K562 (cell line): ENCODE results near the gene TULP4. TPM values are rescaled to one million over a fixed set of nuclear protein-coding genes. Genes with fewer than 3 reads are reported as not detected.

Experiments
- ATAC-seq: fragments of 200-7000 bp; cut with Tn5 transposase; 3 replicates; pipeline ENCODE4 v1.9.1; 2020; ENCODE audit warnings: moderate library complexity
- BruUV-seq: library from RNA; stranded (reverse); fragments of 400-500 nt; replicated peaks from 2 replicates; lab custom pipeline; 2021; lab: Mats Ljungman, UMichigan
- CTCF ChIA-PET: fragments of 300-600 bp; formaldehyde crosslinking; extraction: SDS; loops from one replicate; lab custom pipeline; 2021; ENCODE audit warnings: low intra/inter-chr PET ratio; lab: Yijun Ruan, JAX
- POLR2A ChIA-PET: fragments of 300-600, 350-650 bp; sonication (Branson Sonifier 250); formaldehyde crosslinking; extraction: SDS; loops from one replicate; lab custom pipeline; 2021; ENCODE audit warnings: antibody characterized with exemption, inconsistent platforms; lab: Yijun Ruan, JAX
- DNase-seq, 4 experiments: peaks; one replicate each; pipeline versions ENCODE4 v3.0.0 to v3.0.0-alpha.2; 2011 to 2018; ENCODE audit warnings: low spot score in 3 of 4, mixed read lengths in 3 of 4; ENCODE audit errors: extremely low read depth in 1 of 4
- FAIRE-seq: peaks from 2 replicates; lab custom pipeline; 2011; peaks lifted over from hg19 to GRCh38; lab: Jason Lieb, UNC
- H2AFZ ChIP-seq: 2 replicates; pipeline ENCODE4 v1.6.0; 2011; ENCODE audit warnings: low read depth, low read length, control low read depth, inconsistent platforms
- H3K27ac ChIP-seq: fragments of 200-600 bp; 3 replicates; pipeline ENCODE4 v1.8.0; 2011; ENCODE audit warnings: low read depth, mild to moderate bottlenecking, control low read depth, inconsistent platforms, low read length, moderate library complexity, mixed read lengths; ENCODE audit errors: extremely low read depth
- H3K27me3 ChIP-seq, 2 experiments: fragments of 300-600 bp in 1 of 2; 2 replicates in 1 of 2; 3 replicates in 1 of 2; pipeline versions ENCODE4 v1.6.0 to v1.8.0; 2011; ENCODE audit warnings: inconsistent platforms in 2 of 2, low read length in 2 of 2, mild to moderate bottlenecking in 1 of 2, mixed read lengths in 1 of 2, moderate library complexity in 1 of 2; ENCODE audit not compliant: control insufficient read depth in 2 of 2, insufficient read depth in 2 of 2
- H3K36me3 ChIP-seq: fragments of 300-600 bp; 3 replicates; pipeline ENCODE4 v1.8.0; 2011; ENCODE audit warnings: mild to moderate bottlenecking, low read length, inconsistent platforms; ENCODE audit not compliant: control insufficient read depth, insufficient read depth
- H3K4me1 ChIP-seq, 2 experiments: fragments of 200-600 bp in 1 of 2; replicated peaks in 1 of 2; 2 replicates in 1 of 2; 3 replicates in 1 of 2; pipeline versions ENCODE4 v1.5.1 to v1.8.0; 2011; ENCODE audit warnings: inconsistent platforms in 2 of 2, low read length in 2 of 2, mild to moderate bottlenecking in 1 of 2, mixed read lengths in 1 of 2, moderate library complexity in 1 of 2; ENCODE audit not compliant: control insufficient read depth in 2 of 2, insufficient read depth in 2 of 2
- H3K4me2 ChIP-seq: 2 replicates; pipeline ENCODE4 v1.6.1; 2011; ENCODE audit warnings: low read length, control low read depth, inconsistent platforms, mixed read lengths; ENCODE audit not compliant: insufficient read depth
- H3K4me3 ChIP-seq: fragments of 200-600 bp; sonication (generic), shearing (Covaris generic); 2 replicates; pipeline ENCODE4 v1.5.1; 2016; ENCODE audit warnings: control low read depth, inconsistent platforms
- H3K79me2 ChIP-seq: fragments of 200-600 bp; 3 replicates; pipeline ENCODE4 v1.8.0; 2011; ENCODE audit warnings: low read length, inconsistent platforms; ENCODE audit not compliant: control insufficient read depth, insufficient read depth
- H3K9ac ChIP-seq, 2 experiments: 2 replicates each; pipeline versions ENCODE4 v1.6.0 to v1.6.1; 2011; ENCODE audit warnings: low read depth in 2 of 2, low read length in 2 of 2, control low read depth in 1 of 2, inconsistent platforms in 1 of 2, mild to moderate bottlenecking in 1 of 2, mixed read lengths in 1 of 2; ENCODE audit not compliant: insufficient read depth in 1 of 2
- H3K9me1 ChIP-seq: one replicate; pipeline ENCODE4 v1.6.0; 2011; ENCODE audit warnings: inconsistent platforms, mild to moderate bottlenecking, low read length, moderate library complexity; ENCODE audit not compliant: control insufficient read depth, insufficient read depth
- H3K9me3 ChIP-seq: replicated peaks from 2 replicates; pipeline ENCODE4 v1.5.1; 2011; ENCODE audit warnings: low read depth, low read length, inconsistent platforms; ENCODE audit not compliant: control insufficient read depth, insufficient read depth
- H4K20me1 ChIP-seq: replicated peaks from 2 replicates; pipeline ENCODE4 v1.6.1; 2011; ENCODE audit warnings: low read length, inconsistent platforms, mixed read lengths; ENCODE audit not compliant: control insufficient read depth, insufficient read depth
- AFF4 ChIP-seq: sonication (generic); formaldehyde crosslinking; IDR thresholded peaks from 2 replicates; pipeline ENCODE4 v1.8.0; 2023; ENCODE audit warnings: mild to moderate bottlenecking, missing genetic modification reagents
- E4F1 ChIP-seq: fragments of 250-450 bp; sonication (Bioruptor Pico); IDR thresholded peaks from 2 replicates; pipeline ENCODE4 v1.5.0; 2021; ENCODE audit warnings: mild to moderate bottlenecking, borderline replicate concordance
- HDAC8 ChIP-seq: fragments of 450-650 bp; IDR thresholded peaks from 2 replicates; pipeline ENCODE4 v1.6.1; 2016; ENCODE audit warnings: mild to moderate bottlenecking, missing genetic modification characterization, moderate library complexity, missing compliant biosample characterization
- MTF1 ChIP-seq: fragments of 250-450 bp; sonication (Bioruptor Pico); IDR thresholded peaks from 2 replicates; pipeline ENCODE4 v1.9.0; 2021; ENCODE audit warnings: moderate library complexity, mild to moderate bottlenecking, inconsistent platforms, borderline replicate concordance
- POLR2AphosphoS2 ChIP-seq: IDR thresholded peaks from 2 replicates; pipeline ENCODE4 v1.6.1; 2012; ENCODE audit warnings: low read length, improper control_type of control experiment
- PTTG1 ChIP-seq: fragments of 450-650 bp; IDR thresholded peaks from 2 replicates; pipeline ENCODE4 v1.6.1; 2016; ENCODE audit warnings: low read depth, mild to moderate bottlenecking, missing genetic modification characterization, missing compliant biosample characterization
- SP1 ChIP-seq: sonication (generic); formaldehyde crosslinking; IDR thresholded peaks from 2 replicates; pipeline ENCODE4 v1.8.1; 2022; ENCODE audit warnings: mild to moderate bottlenecking, missing genetic modification reagents
- SRSF9 ChIP-seq: fragments of 200-400 bp; formaldehyde crosslinking; IDR thresholded peaks from 2 replicates; pipeline ENCODE4 v1.6.1; 2017; ENCODE audit warnings: low read depth, low read length, borderline replicate concordance
- ZNF124 ChIP-seq: sonication (generic); formaldehyde crosslinking; IDR thresholded peaks from 2 replicates; pipeline ENCODE4 v1.8.1; 2022; ENCODE audit warnings: missing genetic modification reagents
- ZNF140 ChIP-seq: fragments of 250-450 bp; sonication (Bioruptor Pico); IDR thresholded peaks from 2 replicates; pipeline ENCODE4 v1.8.0; 2021; ENCODE audit warnings: moderate library complexity, mild to moderate bottlenecking, inconsistent platforms
- ZNF184 ChIP-seq: sonication (generic); formaldehyde crosslinking; IDR thresholded peaks from 2 replicates; pipeline ENCODE4 v1.5.0; 2020; ENCODE audit warnings: missing genetic modification reagents
- ZNF431 ChIP-seq: sonication (generic); formaldehyde crosslinking; IDR thresholded peaks from 2 replicates; pipeline ENCODE4 v1.8.0; 2022; ENCODE audit warnings: mild to moderate bottlenecking, missing genetic modification reagents
- WGBS: fragments of 100-300 bp; shearing (Covaris generic); methylation state at CpG from one replicate; pipeline ENCODE4 v1.1.6; 2016; ENCODE audit warnings: low coverage, mixed read lengths; ENCODE audit not compliant: insufficient coverage; ENCODE audit errors: missing lambda C conversion rate; 5-methylcytosine and 5-hydroxymethylcytosine counted together
- in situ Hi-C: fragments of 300-500 bp; cut with MboI; formaldehyde crosslinking; loops from 4 replicates; pipeline ENCODE4 v1.15.0; 2018; ENCODE audit warnings: inconsistent platforms, mixed read lengths
- intact Hi-C: fragments of 100-400 bp; cut with micrococcal nuclease; formaldehyde crosslinking; loops from 2 replicates; pipeline ENCODE4 v1.14.2; 2022
- polyA plus RNA-seq, 8 experiments: library from polyadenylated mRNA; depleted of rRNA in 4 of 8; stranded (reverse) in 5 of 8; unstranded in 3 of 8; fragments of >200 nt; fragmentation: Nextera tagmentation in 2 of 8; fragmentation: Illumina TruSeq in 1 of 8; extraction: Ambion mirVana in 2 of 8; extraction: Trizol in 1 of 8; gene quantifications; 2 replicates each; pipeline versions ENCODE4 v1.2.1 to v1.2.3, GENCODE V29; 2011 to 2014; ENCODE audit warnings: inconsistent platforms in 1 of 8, missing spikeins in 1 of 8
- total RNA-seq, 7 experiments: library from RNA; depleted of rRNA in 6 of 7; stranded (reverse); fragments of >200 nt in 6 of 7; fragmentation: Illumina TruSeq in 2 of 7; extraction: Trizol in 2 of 7; gene quantifications; 2 replicates each; pipeline versions ENCODE4 v1.2.1 to v1.2.3, GENCODE V29; 2011 to 2021; ENCODE audit warnings: low replicate concordance in 1 of 7
- TF ChIP-seq, protein P1 (sequence below): IDR thresholded peaks from 2 replicates; pipeline ENCODE4 v1.6.1; 2016; ENCODE audit warnings: missing genetic modification characterization, missing compliant biosample characterization
- TF ChIP-seq, protein P2 (sequence below): fragments of 450-650 bp; IDR thresholded peaks from 2 replicates; pipeline ENCODE4 v1.6.1; 2014; ENCODE audit warnings: low read depth, mild to moderate bottlenecking, moderate library complexity, borderline replicate concordance

TULP4 gene
- total and polyA plus RNA-seq, 9 of the 15 experiments (the other 6 are each of a cell fraction or from before 2014, with no cell fraction given): 1.2 to 50.4 (median 11.0) TPM

DNA sequence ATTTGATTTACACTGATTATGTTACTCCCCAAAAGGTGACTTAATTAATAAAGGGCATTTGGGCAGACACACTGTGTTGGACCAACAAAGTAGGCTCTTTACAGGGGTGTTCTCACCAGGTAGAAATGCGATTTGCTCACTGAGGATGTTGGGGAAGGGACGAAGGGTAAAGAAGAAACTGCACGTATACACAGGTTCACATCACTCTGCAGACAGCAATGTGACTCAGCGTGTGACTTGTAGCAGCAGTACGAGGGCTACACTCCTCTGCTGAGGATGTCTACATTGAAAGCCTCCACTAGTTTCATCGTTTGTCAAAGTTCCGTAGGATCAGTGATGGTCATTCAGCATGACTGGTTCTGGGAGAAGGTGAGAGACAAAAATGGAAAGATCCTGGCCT lies 194.9 kb downstream of the TULP4 start:
- CTCF ChIA-PET: interaction anchor here (0.7 kb wide), 1 partner anchor 465 kb away, joined by 3 read pairs; no protein-coding TSS in a partner anchor
- TF ChIP-seq SRSF9 (no peak), SP1 (CRISPR knock-in tag) (no peak), ZNF124 (CRISPR knock-in tag) (no peak), ZNF184 (CRISPR knock-in tag) (no peak), MTF1 (no peak), ZNF431 (CRISPR knock-in tag) (no peak), AFF4 (CRISPR knock-in tag) (no peak), POLR2AphosphoS2 (no peak), ZNF140 (CRISPR knock-in tag) (no peak), HDAC8 (no peak), E4F1 (CRISPR knock-in tag) (no peak), PTTG1 (tag) (no peak)
- TF ChIP-seq, protein P1, sequence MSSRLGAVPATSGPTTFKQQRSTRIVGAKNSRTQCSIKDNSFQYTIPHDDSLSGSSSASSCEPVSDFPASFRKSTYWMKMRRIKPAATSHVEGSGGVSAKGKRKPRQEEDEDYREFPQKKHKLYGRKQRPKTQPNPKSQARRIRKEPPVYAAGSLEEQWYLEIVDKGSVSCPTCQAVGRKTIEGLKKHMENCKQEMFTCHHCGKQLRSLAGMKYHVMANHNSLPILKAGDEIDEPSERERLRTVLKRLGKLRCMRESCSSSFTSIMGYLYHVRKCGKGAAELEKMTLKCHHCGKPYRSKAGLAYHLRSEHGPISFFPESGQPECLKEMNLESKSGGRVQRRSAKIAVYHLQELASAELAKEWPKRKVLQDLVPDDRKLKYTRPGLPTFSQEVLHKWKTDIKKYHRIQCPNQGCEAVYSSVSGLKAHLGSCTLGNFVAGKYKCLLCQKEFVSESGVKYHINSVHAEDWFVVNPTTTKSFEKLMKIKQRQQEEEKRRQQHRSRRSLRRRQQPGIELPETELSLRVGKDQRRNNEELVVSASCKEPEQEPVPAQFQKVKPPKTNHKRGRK (tag): no peak
- TF ChIP-seq, protein P2, sequence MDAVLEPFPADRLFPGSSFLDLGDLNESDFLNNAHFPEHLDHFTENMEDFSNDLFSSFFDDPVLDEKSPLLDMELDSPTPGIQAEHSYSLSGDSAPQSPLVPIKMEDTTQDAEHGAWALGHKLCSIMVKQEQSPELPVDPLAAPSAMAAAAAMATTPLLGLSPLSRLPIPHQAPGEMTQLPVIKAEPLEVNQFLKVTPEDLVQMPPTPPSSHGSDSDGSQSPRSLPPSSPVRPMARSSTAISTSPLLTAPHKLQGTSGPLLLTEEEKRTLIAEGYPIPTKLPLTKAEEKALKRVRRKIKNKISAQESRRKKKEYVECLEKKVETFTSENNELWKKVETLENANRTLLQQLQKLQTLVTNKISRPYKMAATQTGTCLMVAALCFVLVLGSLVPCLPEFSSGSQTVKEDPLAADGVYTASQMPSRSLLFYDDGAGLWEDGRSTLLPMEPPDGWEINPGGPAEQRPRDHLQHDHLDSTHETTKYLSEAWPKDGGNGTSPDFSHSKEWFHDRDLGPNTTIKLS: no peak

More for the DNA sequence above, 194.9 kb downstream of the TULP4 start:
- Histone ChIP-seq H3K27me3 (no peaks in the 10 kb centered on the region), H3K4me2 (no peak overlapping the region), H3K9me3 (no peaks in the 10 kb centered on the region), H3K79me2 (no peaks in the 10 kb centered on the region), H4K20me1 (no peaks in the 10 kb centered on the region), H3K36me3 (peaks cover 9% of the 10 kb centered on the region; the same call in 1 of the 3 replicates), H3K9ac (no peak overlapping the region), H3K9me1 (no peaks in the 10 kb centered on the region), H3K27ac (no peak overlapping the region), H3K4me3 (no peak overlapping the region), H2AFZ (no peak overlapping the region), H3K4me1 (peaks cover 0 to 4% of the 10 kb centered on the region in 2 experiments; a peak in 2 of 5 replicates)
- intact Hi-C loops: no loop called here
- POLR2A ChIA-PET: no interaction called here
- in situ Hi-C loops: no loop called here
- no peak for FAIRE-seq
- WGBS: 75% methylated on average over 7 of the region's 7 CpGs
- BruUV-seq: no TSS peak
- no peak for DNase-seq
- no peak for ATAC-seq
